Heart left ventricle (tissue), 16 donors: ENCODE measurements around the gene SEC63. TPM values are rescaled to one million over a fixed set of nuclear protein-coding genes. Genes with fewer than 3 reads are reported as not detected.

Experiments used
- ATAC-seq, 4 donors: fragments of 200-7000 bp; cut with Tn5 transposase; one replicate each; pipeline ENCODE4 v1.9.1; 2020 to 2022; ENCODE audit warnings: moderate library complexity in 4 of 4, mild to moderate bottlenecking in 3 of 4, moderate number of reproducible peaks in 1 of 4
- DNase-seq, 5 donors: peaks; one replicate each; pipeline ENCODE4 v3.0.0-alpha.2; 2020
- H3K27ac ChIP-seq, 12 donors: fragments of 200-600 bp; sonication (generic) in 4 of 12; one replicate each; pipeline versions ENCODE4 v1.5.0 to v1.8.0; 2016 to 2022; ENCODE audit warnings: mild to moderate bottlenecking in 2 of 12
- H3K27me3 ChIP-seq, 9 donors: fragments of 200-600 bp; sonication (generic) in 2 of 9; one replicate each; pipeline versions ENCODE4 v1.5.1 to v1.8.0; 2016 to 2022; ENCODE audit warnings: mild to moderate bottlenecking in 3 of 9
- H3K36me3 ChIP-seq, 9 donors: fragments of 200-600 bp; sonication (generic) in 2 of 9; one replicate each; pipeline versions ENCODE4 v1.5.0 to v1.8.0; 2018 to 2022; ENCODE audit warnings: mild to moderate bottlenecking in 2 of 9
- H3K4me1 ChIP-seq, 12 donors: fragments of 200-600 bp; sonication (generic) in 4 of 12; one replicate each; pipeline versions ENCODE4 v1.5.0 to v1.8.0; 2016 to 2022; ENCODE audit warnings: mild to moderate bottlenecking in 3 of 12
- H3K4me3 ChIP-seq, 12 donors: fragments of 200-600 bp; sonication (generic) in 4 of 12; one replicate each; pipeline versions ENCODE4 v1.5.0 to v1.8.0; 2017 to 2022; ENCODE audit warnings: mild to moderate bottlenecking in 9 of 12, moderate library complexity in 4 of 12
- H3K9me3 ChIP-seq, 12 donors: fragments of 200-600 bp; sonication (generic) in 4 of 12; one replicate each; pipeline versions ENCODE4 v1.5.0 to v1.8.0; 2016 to 2022; ENCODE audit warnings: mild to moderate bottlenecking in 1 of 12
- POLR2A ChIP-seq, 2 donors: fragments of 450-650 bp; IDR thresholded peaks; one replicate each; pipeline ENCODE4 v1.6.1; 2017; ENCODE audit warnings: antibody characterized with exemption in 2 of 2, mild to moderate bottlenecking in 2 of 2, moderate library complexity in 2 of 2
- WGBS, 4 donors: extraction: QIAGEN DNeasy Blood & Tissue Kit in 2 of 4; methylation state at CpG; one replicate each; pipeline versions ENCODE4 v1.1.5 to v1.1.7; 2013 to 2018; 5-methylcytosine and 5-hydroxymethylcytosine counted together
- intact Hi-C, 10 donors: fragments of 100-400 bp; cut with DNase I; formaldehyde crosslinking; loops; one replicate each; pipeline versions ENCODE4 v1.11.1 to v1.14.2; 2022
- polyA plus RNA-seq, 2 donors: library from polyadenylated mRNA; stranded (reverse); fragments of 200-250 nt; gene quantifications; one replicate each; pipeline ENCODE4 v1.2.3, GENCODE V29; 2013
- total RNA-seq, 9 donors: library from RNA; depleted of rRNA in 2 of 9; stranded (reverse); fragments of >200 nt in 2 of 9; fragmentation: NEBNext Ultra II Directional in 3 of 9; extraction: Animal tissue kit (Norgen Biotek cat#: 25700) in 3 of 9; gene quantifications; one replicate each; pipeline versions ENCODE4 v1.1.0 to v1.2.4, GENCODE V29; 2016 to 2023
- TF ChIP-seq, protein P1 (sequence below), 12 donors: fragments of 200-600 bp; sonication (generic) in 4 of 12; IDR thresholded peaks; one replicate each; pipeline versions ENCODE4 v1.5.0 to v1.8.0; 2018 to 2022; ENCODE audit warnings: antibody characterized with exemption in 12 of 12, mild to moderate bottlenecking in 5 of 12
- donor health status: ischemic (EF 13 %, LVEDD 7.1; RV severe dilation, severe dysfunction).
- donor health status: healthy with polysubstance abuse.
- donor health status: DM: no; HTN: yes; CAD: no.
- donor health status: DM: no; HTN: no; CAD: no.
- donor health status: ischemic (EF 25% LVEDD 6.9; RV normal size, moderate dysfunction).
- donor health status: ischemic (EF 25% LVEDD 5.7; RV mildly dilated, moderate dysfunction).
- donor health status: healthy.
- donor health status: DM: yes; HTN: yes; CAD: no.
- donor health status: ischemic (EF 35%, LVEDD 5.7; RV mildly dilated, moderate dysfunction).
- donor health status: nonischemic (EF 11% LVEDD 7.7; RV severe dilation, severe dysfunction).
- donor health status: DM: yes; HTN: yes; CAD: no.
- donor health status: PGD.
- donor health status: ischemic (EF 29% LVEDD 5.4; RV normal size, mild dysfunction).
- donor health status: nonischemic (EF 23%, LVEDD 6.1; RV moderate dilation, normal function).

SEC63 gene
- total and polyA plus RNA-seq, 11 donors: 15.3 to 64.9 (median 52.5) TPM

DNA sequence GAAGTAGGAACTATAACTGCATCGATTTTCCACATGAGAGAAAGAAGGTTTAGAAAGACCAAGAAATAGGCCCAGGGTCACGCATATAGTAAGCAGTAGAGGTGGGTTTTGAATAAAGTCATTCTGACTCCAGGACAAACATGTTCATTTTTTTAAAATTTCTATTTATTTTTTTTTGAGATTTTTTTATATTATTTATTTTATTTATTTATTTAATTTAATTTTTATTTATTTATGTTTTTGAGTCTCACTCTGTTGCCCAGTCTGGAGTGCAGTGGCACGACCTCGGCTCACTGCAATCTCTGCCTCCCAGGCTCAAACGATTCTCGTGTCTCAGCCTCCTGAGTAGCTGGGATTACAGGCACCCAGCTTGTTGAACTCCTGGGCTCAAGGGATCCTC lies 13.2 kb upstream of the SEC63 start:
- ATAC-seq: no peak
- intact Hi-C loops: loop anchor here in 4 of 10 donors (10.0 kb wide), 2 partner anchors 524 to 554 kb away; no protein-coding TSS in a partner anchor
- TF ChIP-seq POLR2A (IDR thresholded peaks at IDR 0.05): no peak
- TF ChIP-seq, protein P1, sequence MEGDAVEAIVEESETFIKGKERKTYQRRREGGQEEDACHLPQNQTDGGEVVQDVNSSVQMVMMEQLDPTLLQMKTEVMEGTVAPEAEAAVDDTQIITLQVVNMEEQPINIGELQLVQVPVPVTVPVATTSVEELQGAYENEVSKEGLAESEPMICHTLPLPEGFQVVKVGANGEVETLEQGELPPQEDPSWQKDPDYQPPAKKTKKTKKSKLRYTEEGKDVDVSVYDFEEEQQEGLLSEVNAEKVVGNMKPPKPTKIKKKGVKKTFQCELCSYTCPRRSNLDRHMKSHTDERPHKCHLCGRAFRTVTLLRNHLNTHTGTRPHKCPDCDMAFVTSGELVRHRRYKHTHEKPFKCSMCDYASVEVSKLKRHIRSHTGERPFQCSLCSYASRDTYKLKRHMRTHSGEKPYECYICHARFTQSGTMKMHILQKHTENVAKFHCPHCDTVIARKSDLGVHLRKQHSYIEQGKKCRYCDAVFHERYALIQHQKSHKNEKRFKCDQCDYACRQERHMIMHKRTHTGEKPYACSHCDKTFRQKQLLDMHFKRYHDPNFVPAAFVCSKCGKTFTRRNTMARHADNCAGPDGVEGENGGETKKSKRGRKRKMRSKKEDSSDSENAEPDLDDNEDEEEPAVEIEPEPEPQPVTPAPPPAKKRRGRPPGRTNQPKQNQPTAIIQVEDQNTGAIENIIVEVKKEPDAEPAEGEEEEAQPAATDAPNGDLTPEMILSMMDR (IDR thresholded peaks at IDR 0.05): no peak
- H3K9me3 ChIP-seq: no peaks in the 10 kb centered on the region
- no peaks in the 10 kb centered on the region for H3K27me3 ChIP-seq
- H3K4me1 ChIP-seq: no peaks in the 10 kb centered on the region
- H3K4me3 ChIP-seq: no peak overlapping the region
- DNase-seq: no peak
- H3K36me3 ChIP-seq: no peaks in the 10 kb centered on the region
- H3K27ac ChIP-seq: no peak overlapping the region
- 94 to 97% (median 96%) methylated on average over 6 of the region's 6 CpGs for WGBS, 4 donors

DNA sequence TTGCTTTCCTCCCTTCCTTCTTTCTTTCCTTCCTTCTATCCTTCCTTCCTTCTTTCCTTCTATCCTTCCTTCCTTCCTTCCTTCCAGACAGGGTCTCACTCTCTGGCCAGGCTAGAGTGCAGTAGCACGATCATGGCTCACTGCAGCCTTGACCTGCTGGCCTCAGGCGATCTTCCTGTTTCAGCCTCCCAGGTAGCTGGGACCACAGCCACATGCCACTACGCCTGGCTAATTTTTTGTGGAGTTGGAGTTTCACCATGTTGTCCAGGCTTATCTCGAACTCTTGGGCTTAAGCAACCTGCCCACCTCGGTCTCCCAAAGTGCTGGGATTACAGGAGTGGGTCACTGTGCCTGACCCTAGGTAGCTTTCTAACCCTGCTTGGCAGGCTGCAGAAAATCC lies 12.2 kb upstream of the SEC63 start:
- H3K36me3 ChIP-seq: no peaks in the 10 kb centered on the region
- H3K4me1 ChIP-seq: no peaks in the 10 kb centered on the region
- TF ChIP-seq, protein P1 (IDR thresholded peaks at IDR 0.05): no peak
- no peak for TF ChIP-seq POLR2A (IDR thresholded peaks at IDR 0.05)
- intact Hi-C loops: loop anchor here in 4 of 10 donors (10.0 kb wide), 2 partner anchors 525 to 555 kb away; no protein-coding TSS in a partner anchor
- H3K27me3 ChIP-seq: no peaks in the 10 kb centered on the region
- WGBS, 4 donors: 78 to 89% (median 83%) methylated on average over 5 of the region's 5 CpGs
- H3K4me3 ChIP-seq: no peak overlapping the region
- no peak for DNase-seq
- no peak overlapping the region for H3K27ac ChIP-seq
- no peaks in the 10 kb centered on the region for H3K9me3 ChIP-seq
- ATAC-seq: no peak

DNA sequence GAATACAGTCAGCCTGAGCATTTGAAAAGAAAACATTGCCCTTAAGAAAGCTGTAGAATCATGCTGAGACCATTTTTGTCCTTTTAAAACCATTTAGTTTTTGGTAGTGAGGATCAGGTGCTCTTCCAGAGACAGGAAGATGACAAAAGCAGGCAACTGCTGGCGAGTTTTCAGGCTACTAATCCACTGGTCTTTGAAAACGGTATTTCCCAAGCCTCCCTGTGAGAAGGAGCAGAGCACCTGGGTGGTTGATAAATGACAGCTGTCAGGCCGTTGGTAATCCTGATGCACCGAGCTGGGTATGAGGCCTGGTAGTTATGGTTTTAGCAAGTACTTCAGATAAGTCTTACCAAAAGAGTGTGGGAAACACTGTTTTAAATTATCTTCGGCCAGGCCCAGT lies 10.1 kb upstream of the SEC63 start:
- DNase-seq (no peak), ATAC-seq (no peak)
- Histone ChIP-seq H3K4me3 (no peak overlapping the region), H3K9me3 (no peaks in the 10 kb centered on the region), H3K36me3 (no peaks in the 10 kb centered on the region), H3K27me3 (no peaks in the 10 kb centered on the region), H3K27ac (no peak overlapping the region), H3K4me1 (no peaks in the 10 kb centered on the region)
- intact Hi-C loops: loop anchor here in 1 of 10 donors (10.0 kb wide), 1 partner anchor 107 kb away; the partner anchor contains the start of gene OSTM1
- TF ChIP-seq, protein P1 (IDR thresholded peaks at IDR 0.05): no peak
- TF ChIP-seq POLR2A (IDR thresholded peaks at IDR 0.05): no peak
- 72 to 80% (median 75%) methylated on average over 5 of the region's 5 CpGs for WGBS, 4 donors

DNA sequence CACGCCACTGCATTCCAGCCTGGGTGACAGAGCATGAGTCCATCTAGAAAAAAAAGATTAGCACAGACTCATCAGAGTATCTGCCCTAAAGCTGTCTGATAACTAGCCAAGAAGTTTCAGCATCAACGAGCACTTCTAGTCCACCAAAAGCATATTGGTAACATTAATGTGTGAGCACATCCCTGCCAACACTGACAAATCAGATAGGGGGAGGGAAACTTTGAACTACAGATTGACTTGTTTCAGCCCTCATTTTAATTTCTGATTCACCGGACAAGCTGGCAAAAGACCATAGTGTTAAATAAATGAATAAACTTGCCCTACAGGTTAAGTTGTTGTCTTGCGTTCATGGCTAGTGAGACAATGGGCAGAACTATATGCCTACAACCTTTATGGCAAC lies 7.7 kb upstream of the SEC63 start:
- TF ChIP-seq, protein P1 (IDR thresholded peaks at IDR 0.05): no peak
- no peak for TF ChIP-seq POLR2A (IDR thresholded peaks at IDR 0.05)
- Histone ChIP-seq H3K27ac (no peak overlapping the region), H3K4me3 (no peak overlapping the region), H3K4me1 (no peaks in the 10 kb centered on the region), H3K36me3 (no peaks in the 10 kb centered on the region), H3K9me3 (no peaks in the 10 kb centered on the region), H3K27me3 (no peaks in the 10 kb centered on the region)
- DNase-seq: no peak
- WGBS, 4 donors: 91 to 96% (median 93%) methylated on average over 4 of the region's 4 CpGs
- ATAC-seq: no peak
- intact Hi-C loops: loop anchor here in 1 of 10 donors (10.0 kb wide), 1 partner anchor 109 kb away; the partner anchor contains the start of gene OSTM1
